Breast epithelium (tissue), 4 donors: ENCODE results near the gene GAGE12C. TPM values are rescaled to one million over a fixed set of nuclear protein-coding genes. Genes with fewer than 3 reads are reported as not detected.
"Not testable (repeated sequence)": the region's sequence is repeated elsewhere in the genome, so short reads cannot be mapped to it uniquely, and the experiment has no call there.

Experiments used
- DNase-seq, 2 donors: peaks; one replicate each; pipeline ENCODE4 v3.0.0-alpha.2; 2019; ENCODE audit warnings: low spot score in 2 of 2
- H3K27ac ChIP-seq, 2 donors: fragments of 200-600 bp; sonication (generic) in 1 of 2; one replicate each; pipeline ENCODE4 v1.5.1; 2016 to 2019; ENCODE audit warnings: mild to moderate bottlenecking in 1 of 2
- H3K27me3 ChIP-seq, 2 donors: fragments of 200-600 bp; sonication (generic) in 1 of 2; one replicate each; pipeline versions ENCODE4 v1.5.1 to v1.6.0; 2017 to 2019; ENCODE audit warnings: control low read depth in 1 of 2, mild to moderate bottlenecking in 1 of 2
- H3K36me3 ChIP-seq: fragments of 200-600 bp; one replicate; pipeline ENCODE4 v1.5.1; 2019
- H3K4me1 ChIP-seq, 2 donors: fragments of 200-600 bp; sonication (generic); one replicate each; pipeline ENCODE4 v1.5.1; 2016 to 2019; ENCODE audit warnings: control low read depth in 1 of 2
- H3K4me3 ChIP-seq, 3 donors: fragments of 200-600 bp; sonication (generic); 1 replicate in 2 of 3; 2 replicates in 1 of 3; pipeline ENCODE4 v1.5.1; 2016 to 2019; ENCODE audit warnings: mild to moderate bottlenecking in 3 of 3, moderate library complexity in 2 of 3
- H3K9me3 ChIP-seq, 2 donors: fragments of 200-600 bp; sonication (generic) in 1 of 2; one replicate each; pipeline ENCODE4 v1.5.1; 2016 to 2019; ENCODE audit warnings: control low read depth in 1 of 2
- intact Hi-C: fragments of 100-400 bp; cut with DNase I; formaldehyde crosslinking; loops from one replicate; pipeline ENCODE4 v1.15.1; 2023; ENCODE audit warnings: low total_unique reads
- total RNA-seq, 3 donors: library from RNA; depleted of rRNA; stranded (reverse); fragments of >200 nt; gene quantifications; one replicate each; pipeline ENCODE4 v1.1.0, GENCODE V29; 2016

Gene GAGE12C
- not detected for total RNA-seq

- H3K4me3 ChIP-seq, intact Hi-C loops, H3K9me3 ChIP-seq, DNase-seq, H3K4me1 ChIP-seq, H3K36me3 ChIP-seq, H3K27me3 ChIP-seq, H3K27ac ChIP-seq: not testable (repeated sequence)
Measured at GRCh38 chrX:49531877-49532276, at the start of gene GAGE12C. TSS of gene GAGE12C (plus strand) at chrX:49532177. CDS start at chrX:49533332, 1,155 bp downstream.

GRCh38 chrX:49541433-49541832, 9.5 kb downstream of the GAGE12C start, which contains the start of gene GAGE12D:
TSS of gene GAGE12D (plus strand) at chrX:49541733. CDS start at chrX:49542888, 1,155 bp downstream.
- H3K36me3 ChIP-seq, H3K4me3 ChIP-seq, H3K4me1 ChIP-seq, H3K27me3 ChIP-seq, H3K27ac ChIP-seq, DNase-seq, H3K9me3 ChIP-seq, intact Hi-C loops: not testable (repeated sequence)

GRCh38 chrX:49550989-49551388, 19.0 kb downstream of the GAGE12C start, which contains the start of gene GAGE12E:
TSS of gene GAGE12E (plus strand) at chrX:49551289. CDS start at chrX:49552444, 1,155 bp downstream.
- DNase-seq: not testable (repeated sequence)

GRCh38 chrX:49560542-49560941, 28.6 kb downstream of the GAGE12C start, which contains the start of gene GAGE12F:
TSS of gene GAGE12F (plus strand) at chrX:49560842. CDS start at chrX:49561997, 1,155 bp downstream.
- DNase-seq, H3K36me3 ChIP-seq, H3K27me3 ChIP-seq, H3K4me3 ChIP-seq, H3K9me3 ChIP-seq, intact Hi-C loops, H3K4me1 ChIP-seq, H3K27ac ChIP-seq: not testable (repeated sequence)

More at GRCh38 chrX:49550989-49551388, 19.0 kb downstream of the GAGE12C start, which contains the start of gene GAGE12E:
- H3K9me3 ChIP-seq, H3K27ac ChIP-seq, H3K36me3 ChIP-seq, H3K4me1 ChIP-seq, intact Hi-C loops, H3K27me3 ChIP-seq, H3K4me3 ChIP-seq: not testable (repeated sequence)

GRCh38 chrX:49568728-49569127, 36.8 kb downstream of the GAGE12C start:
- H3K36me3 ChIP-seq: not testable (repeated sequence)

GRCh38 chrX:49569152-49569551, 37.2 kb downstream of the GAGE12C start:
- H3K27me3 ChIP-seq, H3K36me3 ChIP-seq, intact Hi-C loops, DNase-seq, H3K4me3 ChIP-seq, H3K4me1 ChIP-seq, H3K27ac ChIP-seq, H3K9me3 ChIP-seq: not testable (repeated sequence)

More at GRCh38 chrX:49568728-49569127, 36.8 kb downstream of the GAGE12C start:
- H3K4me3 ChIP-seq, H3K4me1 ChIP-seq, H3K9me3 ChIP-seq, intact Hi-C loops, H3K27ac ChIP-seq, H3K27me3 ChIP-seq: not testable (repeated sequence)
- DNase-seq: peak in 1 of 2 donors; percentile 16

- DNase-seq, H3K9me3 ChIP-seq, intact Hi-C loops: not testable (repeated sequence)
Measured at GRCh38 chrX:49570100-49570499, 38.1 kb downstream of the GAGE12C start, which contains the start of gene GAGE12G. TSS of gene GAGE12G (plus strand) at chrX:49570400. CDS start at chrX:49571555, 1,155 bp downstream.

GRCh38 chrX:49579649-49580048, 47.7 kb downstream of the GAGE12C start, which contains the start of gene GAGE12H:
TSS of gene GAGE12H (plus strand) at chrX:49579949. CDS start at chrX:49581104, 1,155 bp downstream.
- H3K4me1 ChIP-seq, H3K9me3 ChIP-seq, H3K27ac ChIP-seq, H3K36me3 ChIP-seq, DNase-seq, H3K27me3 ChIP-seq, H3K4me3 ChIP-seq, intact Hi-C loops: not testable (repeated sequence)

More at GRCh38 chrX:49570100-49570499, 38.1 kb downstream of the GAGE12C start, which contains the start of gene GAGE12G:
- not testable (repeated sequence) for H3K4me3 ChIP-seq, H3K36me3 ChIP-seq, H3K27me3 ChIP-seq, H3K27ac ChIP-seq, H3K4me1 ChIP-seq

Other genes starting within 250 kb of the GAGE12C start
- gene GAGE10, start 228.5 kb upstream of the GAGE12C start, total RNA-seq: not detected
- gene GAGE12J, start 210.1 kb upstream of the GAGE12C start, total RNA-seq: not detected
- not detected for gene GAGE13, start 200.6 kb upstream of the GAGE12C start, total RNA-seq
- not detected for gene GAGE12D, start 9.6 kb downstream of the GAGE12C start, total RNA-seq
- gene GAGE12E, start 19.1 kb downstream of the GAGE12C start, total RNA-seq: not detected
- gene GAGE12F, start 28.7 kb downstream of the GAGE12C start, total RNA-seq: not detected
- gene GAGE12G, start 38.2 kb downstream of the GAGE12C start, total RNA-seq: not detected
- not detected for gene GAGE12H, start 47.8 kb downstream of the GAGE12C start, total RNA-seq
- gene GAGE2A, start 57.3 kb downstream of the GAGE12C start, total RNA-seq: not detected
- gene GAGE1, start 66.8 kb downstream of the GAGE12C start, total RNA-seq: not detected
- gene PAGE1, start 163.8 kb downstream of the GAGE12C start, total RNA-seq: not detected